Measurements from ENCODE around the gene CLIC4.
"Not testable (repeated sequence)": the region's sequence is repeated elsewhere in the genome, so short reads cannot be mapped to it uniquely, and the experiment has no call there.

CLIC4 gene

DNA sequence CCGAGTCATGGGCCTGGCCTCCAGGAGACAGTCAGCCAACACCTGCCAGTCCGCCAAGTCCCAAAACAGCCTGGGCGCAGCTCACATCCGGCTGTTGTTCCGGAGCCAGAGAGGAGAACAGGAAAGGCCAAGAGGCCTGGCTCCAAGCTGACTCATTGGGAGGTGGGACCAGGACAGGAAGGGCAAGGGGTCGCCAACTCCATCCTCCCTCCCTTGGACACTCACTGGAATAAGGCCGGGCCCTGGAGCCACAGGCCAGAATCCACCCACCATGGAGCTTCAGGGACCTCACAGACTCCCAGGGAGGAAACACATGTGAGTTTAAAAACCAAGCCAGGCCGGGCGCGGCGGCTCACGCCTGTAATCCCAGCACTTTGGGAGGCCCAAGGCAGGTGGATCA, 25.1 kb upstream of the CLIC4 start:
- DNase-seq, result no peak

DNA sequence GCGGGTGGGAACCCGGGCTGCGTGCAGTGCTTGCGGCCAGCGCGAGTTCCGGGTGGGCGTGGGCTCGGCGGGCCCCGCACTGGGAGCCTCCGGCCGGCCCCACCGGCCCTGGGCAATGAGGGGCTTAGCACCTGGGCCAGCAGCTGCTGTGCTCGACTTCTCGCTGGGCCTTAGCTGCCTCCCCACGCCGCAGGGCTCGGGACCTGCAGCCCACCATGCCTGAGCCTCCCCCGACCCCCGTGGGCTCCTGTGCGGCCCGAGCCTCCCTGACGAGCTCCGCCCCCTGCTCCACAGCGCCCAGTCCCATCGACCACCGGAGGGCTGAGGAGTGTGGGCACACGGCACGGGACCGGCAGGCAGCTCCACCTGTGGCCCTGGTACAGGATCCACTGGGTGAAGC, 23.7 kb upstream of the CLIC4 start:
- DNase-seq, result no peak

DNA sequence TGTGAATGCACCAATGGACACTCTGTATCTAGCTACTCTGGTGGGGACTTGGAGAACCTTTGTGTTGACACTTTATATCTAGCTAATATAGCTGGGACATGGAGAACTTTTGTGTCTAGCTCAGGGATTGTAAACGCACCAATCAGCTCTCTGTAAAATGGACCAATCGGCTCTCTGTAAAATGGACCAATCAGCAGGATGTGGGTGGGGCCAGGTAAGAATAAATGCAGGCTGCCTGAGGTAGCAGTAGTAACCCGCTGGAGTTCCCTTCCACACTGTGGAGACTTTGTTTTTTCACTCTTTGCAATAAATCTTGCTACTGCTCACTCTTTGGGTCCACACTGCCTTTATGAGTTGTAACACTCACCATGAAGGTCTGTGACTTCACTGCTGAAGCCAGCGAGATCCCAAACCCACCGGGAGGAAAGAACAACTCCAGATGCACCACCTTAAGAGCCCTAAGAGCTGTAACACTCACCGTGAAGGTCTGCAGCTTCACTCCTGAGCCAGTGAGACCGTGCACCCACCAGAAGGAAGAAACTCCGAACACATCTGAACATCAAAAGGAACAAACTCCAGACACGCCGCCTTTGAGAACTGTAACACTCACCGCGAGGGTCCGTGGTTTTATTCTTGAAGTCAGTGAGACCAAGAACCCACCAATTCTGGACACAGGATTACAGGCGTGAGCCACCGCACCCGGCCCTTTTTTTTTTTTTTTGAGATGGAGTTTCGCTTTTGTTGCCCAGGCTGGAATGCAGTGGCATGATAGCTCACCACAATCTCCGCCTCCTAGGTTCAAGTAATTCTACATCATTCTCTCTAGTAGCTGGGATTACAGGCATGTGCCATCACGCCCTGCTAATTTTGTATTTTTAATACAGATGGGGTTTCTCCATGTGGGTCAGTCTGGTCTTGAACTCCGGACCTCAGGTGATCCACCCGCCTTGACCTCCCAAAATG, 22.9 kb upstream of the CLIC4 start:
- not testable (repeated sequence) for DNase-seq

DNA sequence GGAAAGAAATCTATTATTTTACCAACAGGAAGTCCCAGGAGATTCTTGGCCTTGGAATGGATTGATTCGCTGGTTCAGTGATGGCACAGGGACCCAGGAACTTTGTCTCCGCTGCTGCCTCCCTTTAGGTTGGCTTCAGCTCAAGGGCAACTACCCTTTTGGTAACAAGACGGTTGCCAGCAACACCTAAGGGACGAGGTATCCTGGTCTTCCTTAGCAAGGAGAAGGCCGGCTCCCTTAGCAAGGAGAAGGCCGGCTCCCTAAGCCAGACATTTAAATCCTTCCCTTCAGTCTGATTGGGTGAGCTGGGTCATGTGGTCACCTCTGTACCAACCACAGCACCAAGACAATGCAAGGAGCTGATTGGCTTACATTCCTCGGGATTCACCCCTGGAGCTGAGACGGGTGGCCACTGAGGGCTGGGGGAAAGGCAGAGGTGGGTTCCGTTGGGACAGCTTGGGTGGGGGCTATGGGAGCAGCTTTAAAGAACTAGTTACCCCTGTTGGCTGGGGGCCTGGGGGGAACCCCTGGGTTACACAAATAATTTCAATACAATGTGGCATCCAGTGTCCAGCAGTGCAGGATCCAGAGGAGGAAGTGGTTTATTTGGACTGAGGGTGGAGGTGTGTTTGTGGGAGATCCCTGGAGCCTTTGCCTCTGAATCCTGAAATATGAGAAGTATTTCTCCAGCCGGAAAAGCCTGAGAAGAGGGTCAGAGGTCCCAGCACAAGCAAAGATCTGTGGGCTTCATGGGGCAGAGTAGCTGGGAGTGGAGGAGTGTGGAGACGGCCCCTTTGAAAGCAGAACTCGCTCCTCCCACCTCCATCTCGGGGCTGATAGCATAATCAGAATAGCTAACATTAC, 20.7 kb upstream of the CLIC4 start:
- DNase-seq, result peak; percentile 67

DNA sequence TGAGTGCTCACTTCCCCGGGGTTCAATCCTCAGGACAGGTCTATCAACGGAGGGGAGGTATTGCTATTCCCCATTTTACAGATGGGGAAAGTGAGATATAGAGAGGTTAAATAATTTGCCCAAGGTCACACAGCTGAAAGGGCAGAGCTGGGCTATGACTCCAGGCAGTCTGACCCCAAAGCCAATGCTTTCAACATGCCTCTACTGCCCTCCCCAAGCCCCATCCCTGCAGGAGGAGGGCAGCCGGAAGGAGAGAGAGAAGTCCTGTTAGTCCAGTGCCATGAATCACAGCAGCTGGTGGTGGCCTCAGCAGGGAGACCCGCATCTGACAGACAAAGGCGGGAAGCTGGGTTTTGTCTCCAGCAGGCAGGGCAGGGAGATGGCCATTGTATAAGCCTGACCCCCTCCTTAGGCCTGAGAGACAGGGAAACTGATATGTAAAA, 20.0 kb upstream of the CLIC4 start:
- no peak for DNase-seq

DNA sequence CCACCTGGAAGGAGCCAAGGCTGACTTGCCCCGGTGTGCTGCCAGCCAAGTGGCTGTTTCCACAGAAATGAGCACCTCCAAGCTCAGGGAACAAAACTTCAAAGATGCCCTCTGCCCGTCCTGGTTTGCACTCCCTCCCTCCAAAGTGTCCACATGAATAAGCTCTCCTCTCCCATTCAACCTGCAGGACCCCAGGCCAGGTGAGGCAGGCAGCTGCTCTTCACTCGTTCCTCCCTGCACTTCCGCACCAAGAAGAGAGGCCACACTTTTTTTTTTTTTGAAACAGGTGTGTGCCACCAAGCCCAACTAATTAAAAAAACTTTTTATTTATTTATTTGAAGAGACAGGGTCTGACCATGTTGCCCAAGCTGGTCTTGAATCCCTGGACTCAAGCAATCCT, 18.5 kb upstream of the CLIC4 start:
- no peak for DNase-seq

DNA sequence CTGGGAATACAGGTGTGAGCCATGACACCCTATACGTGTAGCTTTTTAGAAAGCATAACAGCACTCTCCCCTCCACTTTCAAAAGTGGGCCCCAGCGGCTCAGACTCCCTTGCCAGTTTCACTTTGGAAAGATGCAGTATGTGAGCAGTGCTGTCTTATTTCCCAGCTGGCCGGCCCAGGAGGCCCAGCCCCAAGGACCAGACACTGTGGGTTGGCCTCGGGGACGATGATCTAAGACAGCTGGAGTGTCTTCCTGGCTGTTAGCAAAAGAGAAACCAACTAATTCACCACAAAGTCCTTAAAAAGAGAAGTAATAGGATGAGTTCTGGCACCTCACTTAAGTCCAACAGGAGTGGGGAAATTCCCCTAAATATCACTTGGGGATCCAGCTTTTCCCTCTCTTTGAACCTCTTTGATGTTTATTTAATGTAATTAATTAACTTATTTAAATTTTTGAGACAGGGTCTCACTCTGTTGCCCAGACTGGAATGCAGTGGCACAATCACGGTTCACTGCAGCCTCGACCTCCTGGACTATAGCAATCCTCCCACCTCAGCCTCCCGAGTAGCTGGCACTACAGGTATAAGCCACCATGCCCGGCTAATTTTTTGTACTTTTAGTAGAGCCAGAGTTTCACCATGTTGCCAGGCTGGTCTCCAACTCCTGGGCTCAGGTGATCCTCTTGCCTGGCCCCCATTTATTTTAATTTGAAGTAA, 17.6 kb upstream of the CLIC4 start:
- DNase-seq, result peak; percentile 78

DNA sequence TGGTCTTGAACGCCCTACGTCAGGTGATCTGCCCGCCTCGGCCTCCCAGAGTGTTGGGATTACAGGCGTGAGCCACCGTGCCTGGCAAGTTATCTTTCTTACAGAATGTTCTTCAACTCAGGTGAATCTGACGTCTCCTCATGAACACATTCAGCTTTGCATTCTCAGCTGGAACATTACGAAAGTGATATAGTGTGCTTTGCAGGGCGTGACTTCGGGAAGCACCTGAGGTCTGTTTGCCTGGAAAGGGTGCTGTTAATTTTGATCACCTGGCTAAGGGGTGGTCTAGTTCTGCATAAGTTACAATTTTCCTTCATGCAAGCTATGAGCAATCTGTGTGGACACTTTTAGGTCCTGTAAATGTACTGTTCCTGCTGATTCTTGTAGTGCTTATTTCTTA, 16.3 kb upstream of the CLIC4 start:
- no peak for DNase-seq

DNA sequence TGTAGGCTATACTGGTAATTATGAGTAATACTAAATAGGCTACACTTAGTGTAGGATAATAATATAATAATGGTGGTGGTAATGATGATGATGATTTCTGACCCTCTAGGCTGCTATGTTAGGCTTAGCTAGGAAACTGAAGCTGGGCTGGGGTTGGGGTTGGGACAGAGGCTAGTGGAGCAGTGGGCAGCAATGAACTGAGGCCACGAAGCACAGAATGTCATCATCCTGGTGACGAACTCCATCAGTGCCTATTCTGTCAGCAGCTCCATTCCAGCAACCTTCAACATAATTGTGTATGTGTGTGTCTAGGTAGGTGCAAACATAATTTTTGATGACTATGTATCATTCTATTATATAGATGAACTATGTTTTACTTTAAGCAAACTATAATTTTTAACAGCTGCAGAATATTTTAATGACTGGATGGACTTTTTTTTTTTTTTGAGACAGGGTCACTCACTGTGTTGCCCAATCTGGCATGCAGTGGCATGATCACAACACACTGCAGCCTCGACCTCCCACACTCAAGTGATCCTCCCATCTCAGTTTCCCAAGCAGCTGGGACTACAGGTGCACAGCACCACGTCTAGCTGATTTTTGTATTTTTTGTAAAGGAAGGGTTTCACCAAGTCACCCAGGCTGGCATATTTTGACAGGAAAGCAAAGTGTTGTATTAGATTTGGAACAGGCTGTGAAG, 12.9 kb upstream of the CLIC4 start:
- no peak for DNase-seq

DNA sequence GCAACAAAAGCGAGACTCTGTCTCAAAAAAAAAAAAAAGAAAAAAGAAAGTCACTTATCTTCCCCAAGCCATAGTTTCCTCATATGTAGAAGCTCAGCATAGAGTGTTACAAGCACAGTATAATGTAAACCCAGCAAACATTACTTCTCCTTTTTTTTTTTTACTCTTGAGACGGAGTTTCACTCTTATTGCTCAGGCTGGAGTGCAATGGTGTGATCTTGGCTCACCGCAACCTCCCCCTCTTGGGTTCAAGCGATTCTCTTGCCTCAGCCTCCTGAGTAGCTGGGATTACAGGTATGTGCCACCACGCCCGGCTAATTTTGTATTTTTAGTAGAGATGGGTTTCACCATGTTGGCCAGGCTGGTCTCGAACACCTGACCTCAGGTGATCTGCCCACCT, 11.9 kb upstream of the CLIC4 start:
- DNase-seq, result not testable (repeated sequence)

DNA sequence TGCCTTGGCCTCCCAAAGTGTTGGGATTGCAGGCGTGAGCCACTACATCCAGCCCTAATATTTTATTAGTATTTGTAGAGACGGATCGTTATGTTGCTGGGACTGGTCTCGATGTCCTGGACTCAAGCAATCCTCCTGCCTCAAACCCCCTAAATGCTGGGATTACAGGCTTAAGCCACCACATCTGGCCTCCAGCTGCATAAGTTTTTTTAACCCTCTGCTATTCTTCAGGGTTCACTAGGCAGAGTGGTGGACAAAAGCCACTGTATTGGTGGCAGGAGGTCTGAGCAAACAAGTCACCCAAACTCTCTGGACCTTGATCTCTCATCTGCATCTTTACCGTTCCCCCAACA, 10.1 kb upstream of the CLIC4 start:
- DNase-seq, result no peak

DNA sequence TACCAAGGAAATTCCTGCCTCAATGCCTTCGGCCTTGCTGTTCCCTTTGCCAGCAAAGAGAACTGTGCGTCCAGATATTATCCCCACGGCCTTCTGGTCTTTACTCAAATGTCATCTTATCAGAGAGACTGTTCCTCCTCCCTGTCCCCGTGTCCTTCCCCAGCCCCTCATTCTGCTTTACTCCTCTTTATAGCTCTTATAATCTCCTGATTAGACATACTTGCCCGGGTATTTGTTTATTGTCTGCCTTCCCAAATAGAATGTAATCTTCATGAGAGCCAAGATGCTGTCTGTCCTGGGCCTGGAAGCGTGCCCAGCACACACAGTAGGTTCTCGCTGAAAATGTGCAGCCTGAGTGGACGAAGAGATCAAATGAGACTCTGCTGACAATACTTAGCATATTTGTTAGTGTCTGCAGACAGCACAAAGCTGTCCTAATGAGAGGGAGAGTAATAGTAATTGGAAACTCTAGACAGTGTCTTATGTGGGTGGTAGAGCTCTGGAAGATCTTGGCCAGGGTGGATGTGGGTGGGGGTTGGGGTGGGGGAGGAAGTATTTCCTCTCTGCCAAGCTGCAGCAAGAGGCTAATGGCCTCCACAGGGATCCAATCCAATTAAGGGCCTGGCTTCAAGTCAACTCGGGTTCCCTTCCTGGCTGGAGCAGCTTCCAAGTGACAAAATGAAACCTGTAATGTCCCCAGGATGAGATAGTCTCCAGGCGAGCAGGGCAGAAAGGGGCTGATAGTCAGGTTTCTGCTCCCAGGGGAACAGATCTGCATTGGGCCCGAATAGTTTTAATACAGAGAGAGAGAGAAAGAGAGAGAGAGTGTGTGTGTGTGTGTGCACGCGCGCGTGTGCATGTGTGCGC, 9.5 kb upstream of the CLIC4 start:
- DNase-seq, result peak; percentile 82

DNA sequence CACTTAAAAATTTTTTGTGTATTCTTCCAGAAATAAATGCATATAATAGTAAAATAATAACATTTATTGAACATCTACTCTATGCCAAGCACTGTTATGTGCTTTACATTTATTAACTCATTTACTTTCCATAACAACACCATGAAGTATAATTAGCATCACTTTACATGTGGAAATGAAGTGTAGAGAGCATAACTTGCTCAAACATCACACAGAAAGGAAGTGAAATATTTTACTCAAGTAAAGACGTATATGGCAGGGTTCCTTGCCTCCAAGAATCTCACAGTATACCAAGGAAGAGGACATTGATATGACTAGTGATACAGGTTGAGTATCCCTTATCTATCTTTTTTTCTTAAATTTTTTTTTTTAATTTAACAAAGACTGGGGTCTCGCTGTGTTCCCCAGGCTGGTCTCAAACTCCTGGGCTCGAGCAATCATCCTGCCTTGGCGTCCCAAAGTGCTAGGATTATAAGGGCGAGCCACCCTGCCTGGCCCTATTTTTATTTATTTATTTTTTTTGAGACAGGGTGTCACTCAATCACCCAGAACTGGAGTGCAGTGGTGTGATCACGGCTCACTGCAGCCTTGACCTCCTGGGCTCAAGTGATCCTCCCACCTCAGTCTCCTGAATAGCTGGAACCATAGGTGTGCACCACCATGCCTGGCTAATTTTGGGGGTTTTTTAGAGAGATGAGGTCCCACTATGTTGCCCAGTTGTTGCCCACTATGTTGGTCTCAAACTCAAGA, 7.7 kb upstream of the CLIC4 start:
- no peak for DNase-seq

DNA sequence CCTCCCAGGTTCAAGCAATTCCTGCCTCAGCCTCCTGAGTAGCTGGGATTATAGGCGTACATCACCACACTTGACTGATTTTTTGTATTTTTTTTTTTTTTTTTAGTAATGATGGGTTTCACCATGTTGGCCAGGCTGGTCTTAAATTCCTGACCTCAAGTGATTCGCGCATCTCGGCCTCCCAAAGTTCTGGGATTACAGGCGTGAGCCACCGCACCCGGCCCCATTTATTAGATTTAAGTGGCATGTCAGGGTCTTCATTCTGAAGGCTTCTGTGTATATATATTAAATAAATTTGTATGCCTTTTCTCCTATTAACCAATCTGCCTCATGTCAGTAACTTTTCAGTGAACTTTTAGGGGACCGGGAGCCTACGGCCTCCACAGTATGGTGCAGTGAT, 6.0 kb upstream of the CLIC4 start:
- no peak for DNase-seq

DNA sequence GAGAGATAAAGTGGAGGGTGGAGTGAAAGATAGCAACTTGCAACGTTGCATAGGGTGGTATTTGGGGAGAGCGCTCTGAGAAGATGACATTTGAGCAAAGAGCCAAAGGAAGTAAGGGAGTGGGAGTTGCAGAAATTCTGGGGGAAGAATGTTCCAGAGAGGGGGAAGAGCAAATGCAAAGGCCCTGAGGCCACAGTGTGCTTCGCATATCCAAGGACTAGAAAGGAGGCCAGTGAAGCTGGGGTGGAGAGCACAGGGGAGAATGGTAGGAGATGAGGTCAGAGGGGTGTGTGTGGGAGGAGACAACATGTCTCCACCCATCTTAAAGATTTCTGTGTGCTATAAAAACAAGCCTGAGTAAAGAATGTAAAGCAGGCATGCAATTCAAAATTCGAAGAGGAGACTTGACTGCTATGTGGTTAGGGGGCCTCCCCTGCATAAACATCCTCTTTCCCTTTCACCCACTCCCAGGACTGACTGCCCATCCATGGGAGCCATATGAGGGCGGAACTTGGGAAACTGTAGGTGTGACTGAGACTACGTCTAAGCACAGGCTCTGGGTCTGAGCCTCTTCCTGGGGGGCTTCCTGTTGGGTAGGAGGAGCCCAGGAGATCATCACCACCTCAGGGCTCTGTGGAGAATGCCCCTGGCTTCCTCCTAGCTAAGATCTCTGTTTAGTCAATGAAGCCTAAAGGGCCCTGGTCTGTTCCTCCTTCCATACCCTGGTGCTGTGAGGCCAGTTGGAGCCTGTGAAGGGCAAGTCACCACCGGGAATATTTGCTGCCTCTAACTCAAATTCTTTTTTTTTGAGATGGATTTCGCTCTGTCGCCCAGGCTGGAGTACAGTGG, 2.9 kb upstream of the CLIC4 start:
- DNase-seq, result peak; percentile 84

DNA sequence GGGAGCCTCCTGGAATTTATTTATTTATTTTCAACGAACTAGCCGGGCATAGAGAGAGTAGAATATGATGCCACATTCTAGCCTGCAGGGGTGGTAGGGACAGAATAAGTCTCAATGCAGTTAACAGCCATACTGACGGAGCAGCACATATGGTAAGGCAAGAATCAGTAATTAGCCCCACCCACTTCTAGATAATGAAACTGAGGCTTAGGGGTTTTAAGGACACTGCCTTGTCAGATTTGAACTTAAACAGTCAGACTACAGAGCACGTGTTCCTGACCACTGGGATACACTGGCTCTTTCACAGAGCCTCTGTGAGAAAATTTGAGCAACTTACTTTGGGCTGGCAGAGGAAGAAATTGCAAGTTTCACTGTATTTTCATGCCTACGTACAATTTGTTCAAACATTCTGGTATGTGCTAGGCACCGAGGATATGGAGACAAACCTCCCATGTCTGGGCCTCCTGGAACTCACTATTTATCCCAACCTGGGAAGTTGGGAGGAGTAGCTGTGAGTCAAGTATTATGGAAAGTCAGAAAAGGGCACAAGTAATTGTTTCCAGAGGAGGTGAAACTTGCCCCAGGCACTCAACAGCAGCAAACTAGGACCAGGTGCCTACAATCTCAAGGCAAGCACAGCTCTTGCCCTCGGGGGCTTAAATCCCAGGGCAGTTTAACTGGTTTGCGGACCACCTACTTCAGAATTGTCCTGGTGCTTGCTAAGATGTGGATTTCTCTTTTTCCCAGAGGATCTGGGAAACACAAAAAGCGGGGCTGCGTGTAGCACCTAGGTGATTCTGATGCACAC, 1.6 kb upstream of the CLIC4 start:
- peak; percentile 75 for DNase-seq

DNA sequence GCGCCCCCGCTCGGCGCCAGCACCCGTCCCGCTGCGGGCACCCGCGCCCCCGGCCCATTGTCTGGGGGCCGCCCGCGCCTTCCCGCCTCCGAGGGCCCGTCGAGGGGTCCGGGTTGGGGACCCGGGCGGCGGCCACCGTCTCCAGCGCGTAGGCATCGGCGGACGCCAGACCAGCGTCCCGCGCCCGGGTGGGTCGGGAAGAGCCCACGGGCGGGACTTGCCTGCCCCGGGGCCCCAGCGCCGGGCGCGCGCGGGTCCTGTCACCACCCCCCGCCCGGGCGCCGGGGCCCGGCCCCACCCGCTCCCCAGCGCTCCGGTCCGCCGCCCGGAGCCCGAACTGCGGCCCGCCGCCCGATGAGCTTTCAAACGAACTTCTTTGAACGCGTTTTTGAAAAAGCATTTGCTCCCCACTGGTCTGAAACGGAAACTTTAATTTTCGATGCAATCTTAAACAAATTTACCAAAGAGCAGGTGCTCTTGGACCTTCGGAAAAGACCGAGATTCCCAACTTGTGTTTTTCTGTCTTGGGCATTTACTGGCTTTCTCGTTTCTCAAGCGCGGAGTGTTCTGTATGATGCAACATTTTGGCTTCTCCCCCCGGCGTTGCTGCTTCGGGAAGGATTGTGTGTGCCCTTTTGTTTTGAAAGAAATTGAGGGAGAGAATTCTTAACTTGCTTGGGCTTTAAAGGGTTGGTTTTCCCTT, 615 bp downstream of the CLIC4 start:
- DNase-seq, result peak; percentile 75

All from fibroblast of skin of right quadriceps (primary cell).